Pancreas (tissue), 10 donors: ENCODE results near the gene CDH4. TPM values are rescaled to one million over a fixed set of nuclear protein-coding genes. Genes with fewer than 3 reads are reported as not detected.

Experiments
- ATAC-seq, 4 donors: fragments of 200-7000 bp; cut with Tn5 transposase; one replicate each; pipeline versions ENCODE4 v1.8.0 to v1.9.1; 2020; ENCODE audit warnings: mild to moderate bottlenecking in 4 of 4, moderate library complexity in 4 of 4
- DNase-seq, 6 donors: peaks; one replicate each; pipeline ENCODE4 v3.0.0-alpha.2; 2020
- FAIRE-seq: peaks from 2 replicates; lab custom pipeline; 2012; peaks lifted over from hg19 to GRCh38; lab: Jason Lieb, UNC
- H3K27ac ChIP-seq, 4 donors: fragments of 200-600 bp; sonication (generic); 1 replicate in 3 of 4; 2 replicates in 1 of 4; pipeline versions ENCODE4 v1.5.0 to v1.8.0; 2020
- H3K27me3 ChIP-seq, 4 donors: fragments of 200-600 bp; one replicate each; pipeline ENCODE4 v1.8.0; 2021
- H3K36me3 ChIP-seq, 3 donors: fragments of 200-600 bp; sonication (generic) in 1 of 3; one replicate each; pipeline versions ENCODE4 v1.5.0 to v1.8.0; 2020 to 2021
- H3K4me1 ChIP-seq, 3 donors: fragments of 200-600 bp; one replicate each; pipeline ENCODE4 v1.8.0; 2021
- H3K4me3 ChIP-seq, 4 donors: fragments of 200-600 bp; sonication (generic) in 2 of 4; one replicate each; pipeline versions ENCODE4 v1.5.0 to v1.8.0; 2020 to 2021
- H3K9me3 ChIP-seq, 4 donors: fragments of 200-600 bp; one replicate each; pipeline ENCODE4 v1.8.0; 2021
- CTCF ChIP-seq, 4 donors: fragments of 200-600 bp; sonication (generic) in 3 of 4; IDR thresholded peaks; one replicate each; pipeline versions ENCODE4 v1.5.0 to v1.8.0; 2021; ENCODE audit warnings: antibody characterized with exemption in 4 of 4
- WGBS, 2 donors: extraction: QIAGEN DNeasy Blood & Tissue Kit; methylation state at CpG; one replicate each; pipeline ENCODE4 v1.1.7; 2013; 5-methylcytosine and 5-hydroxymethylcytosine counted together
- intact Hi-C, 3 donors: fragments of 100-400 bp; cut with DNase I; formaldehyde crosslinking; loops; one replicate each; pipeline versions ENCODE4 v1.11.1 to v1.14.2; 2022
- polyA plus RNA-seq, 2 donors: library from polyadenylated mRNA; stranded (reverse); fragments of 200-250 nt; gene quantifications; one replicate each; pipeline ENCODE4 v1.2.3, GENCODE V29; 2013
- total RNA-seq, 6 donors: library from RNA; stranded (reverse); fragmentation: NEBNext Ultra II Directional in 4 of 6; extraction: Animal tissue kit (Norgen Biotek cat#: 25700) in 4 of 6; gene quantifications; one replicate each; pipeline versions ENCODE4 v1.2.1 to v1.2.4, GENCODE V29; 2021 to 2023
- donor health status: healthy with polysubstance abuse.
- donor health status: DM: no; HTN: no; CAD: no; lungs with moderate emphysema.
- donor health status: DM: no; HTN: no; CAD: no.
- donor health status: control.
- donor health status: control.
- donor health status: Bipolar disorder and iron deficiency.
- donor health status: DM: yes; HTN: yes; CAD: no.
- donor health status: DM: no; HTN: no; CAD: no.
- donor health status: DM: no; HTN: no; CAD: no.
- donor health status: DM: yes; HTN: yes; CAD: no.

The CDH4 gene
- total and polyA plus RNA-seq, 8 donors: 0.04 to 1.4 (median 0.27) TPM

- H3K4me1 ChIP-seq: no peaks in the 10 kb centered on the region
- intact Hi-C loops: no loop called here
- no peak overlapping the region for H3K27ac ChIP-seq
- no peak for FAIRE-seq
- ATAC-seq: peak; percentile 63 to 95 (median 89)
- H3K27me3 ChIP-seq: no peaks in the 10 kb centered on the region
- DNase-seq: peak in 5 of 6 donors; percentile 31 to 81 (median 53)
- no peak for TF ChIP-seq CTCF (IDR thresholded peaks at IDR 0.05)
- H3K4me3 ChIP-seq: no peak overlapping the region
- WGBS, 2 donors: 48% methylated on average over 22 of the region's 22 CpGs
- no peaks in the 10 kb centered on the region for H3K36me3 ChIP-seq
- H3K9me3 ChIP-seq: no peaks in the 10 kb centered on the region
Observed at GRCh38 chr20:61807471-61808160, 555.6 kb downstream of the CDH4 start.

GRCh38 chr20:61808447-61808846, 556.4 kb downstream of the CDH4 start:
- FAIRE-seq (no peak), ATAC-seq (no peak), DNase-seq (peak in 2 of 6 donors; percentile 13 to 29)
- Histone ChIP-seq H3K36me3 (no peaks in the 10 kb centered on the region), H3K4me3 (no peak overlapping the region), H3K27me3 (no peaks in the 10 kb centered on the region), H3K27ac (no peak overlapping the region), H3K4me1 (no peaks in the 10 kb centered on the region), H3K9me3 (no peaks in the 10 kb centered on the region)
- no peak for TF ChIP-seq CTCF (IDR thresholded peaks at IDR 0.05)
- WGBS, 2 donors: 27 to 37% methylated on average over 13 of the region's 13 CpGs
- intact Hi-C loops: no loop called here

GRCh38 chr20:61809006-61809770, 557.1 kb downstream of the CDH4 start:
- Histone ChIP-seq H3K36me3 (no peaks in the 10 kb centered on the region), H3K27me3 (no peaks in the 10 kb centered on the region), H3K9me3 (no peaks in the 10 kb centered on the region), H3K4me1 (no peaks in the 10 kb centered on the region), H3K27ac (no peak overlapping the region), H3K4me3 (no peak overlapping the region)
- TF ChIP-seq CTCF (IDR thresholded peaks at IDR 0.05): no peak
- FAIRE-seq: no peak
- 69 to 79% methylated on average over 25 of the region's 25 CpGs for WGBS, 2 donors
- intact Hi-C loops: no loop called here
- DNase-seq: peak in 1 of 6 donors; percentile 22
- no peak for ATAC-seq

- no peak for TF ChIP-seq CTCF (IDR thresholded peaks at IDR 0.05)
- H3K27me3 ChIP-seq: no peaks in the 10 kb centered on the region
- FAIRE-seq: no peak
- H3K4me1 ChIP-seq: no peaks in the 10 kb centered on the region
- no peaks in the 10 kb centered on the region for H3K9me3 ChIP-seq
- 73 to 87% methylated on average over 22 of the region's 22 CpGs for WGBS, 2 donors
- H3K36me3 ChIP-seq: no peaks in the 10 kb centered on the region
- intact Hi-C loops: no loop called here
- no peak for ATAC-seq
- no peak overlapping the region for H3K4me3 ChIP-seq
- no peak overlapping the region for H3K27ac ChIP-seq
- DNase-seq: peak in 1 of 6 donors; percentile 54
Observed at GRCh38 chr20:61810066-61810737, 558.1 kb downstream of the CDH4 start.
